Smooth muscle cell (in vitro differentiated cells): ENCODE measurements around the gene CARD8. TPM values are rescaled to one million over a fixed set of nuclear protein-coding genes. Genes with fewer than 3 reads are reported as not detected.

Experiments
- DNase-seq: peaks from one replicate; lab custom pipeline; 2025; ENCODE audit not compliant: unreplicated experiment; lab: John Stamatoyannopoulos, UW
- H2AFZ ChIP-seq: fragments of 200-600 bp; sonication (generic); 2 replicates; pipeline ENCODE4 v1.6.0; 2016; ENCODE audit warnings: antibody characterized with exemption, low read depth, mild to moderate bottlenecking
- H3F3A ChIP-seq: fragments of 200-600 bp; sonication (generic); 2 replicates; pipeline ENCODE4 v1.6.0; 2017; ENCODE audit warnings: antibody characterized with exemption, low read depth
- H3K27ac ChIP-seq: fragments of 200-600 bp; sonication (generic); 2 replicates; pipeline ENCODE4 v1.5.1; 2016; ENCODE audit warnings: low read depth, mild to moderate bottlenecking
- H3K27me3 ChIP-seq: fragments of 200-600 bp; sonication (generic); 2 replicates; pipeline ENCODE4 v1.6.1; 2016; ENCODE audit warnings: low read depth, mild to moderate bottlenecking
- H3K36me3 ChIP-seq: fragments of 200-600 bp; sonication (generic); 2 replicates; pipeline ENCODE4 v1.5.1; 2016; ENCODE audit warnings: low read depth
- H3K4me1 ChIP-seq: fragments of 200-600 bp; sonication (generic); 2 replicates; pipeline ENCODE4 v1.5.1; 2016; ENCODE audit warnings: low read depth
- H3K4me2 ChIP-seq: fragments of 200-600 bp; sonication (generic); 2 replicates; pipeline ENCODE4 v1.6.0; 2016; ENCODE audit warnings: mild to moderate bottlenecking
- H3K4me3 ChIP-seq: fragments of 200-600 bp; sonication (generic); 2 replicates; pipeline ENCODE4 v1.5.1; 2016; ENCODE audit warnings: mild to moderate bottlenecking
- H3K79me2 ChIP-seq: fragments of 200-600 bp; sonication (generic); 2 replicates; pipeline ENCODE4 v1.6.0; 2016; ENCODE audit warnings: low read depth, mild to moderate bottlenecking
- H3K9ac ChIP-seq: fragments of 200-600 bp; sonication (generic); 2 replicates; pipeline ENCODE4 v1.6.0; 2016; ENCODE audit warnings: low read depth
- H3K9me3 ChIP-seq: fragments of 200-600 bp; sonication (generic); replicated peaks from 2 replicates; pipeline ENCODE4 v1.5.1; 2016; ENCODE audit warnings: low read depth
- H4K20me1 ChIP-seq: fragments of 200-600 bp; sonication (generic); 2 replicates; pipeline ENCODE4 v1.6.0; 2016; ENCODE audit warnings: low read depth
- WGBS: methylation state at CpG from one replicate; pipeline ENCODE4 v1.1.7; 2016; ENCODE audit warnings: low lambda C conversion rate; 5-methylcytosine and 5-hydroxymethylcytosine counted together
- polyA plus RNA-seq: library from polyadenylated mRNA; unstranded; fragments of >200 nt; fragmentation: Nextera tagmentation; extraction: Ambion mirVana; gene quantifications from 2 replicates; pipeline ENCODE4 v1.2.1, GENCODE V29; 2016
- total RNA-seq: library from RNA; depleted of rRNA; stranded (reverse); fragments of >200 nt; gene quantifications from 2 replicates; pipeline ENCODE4 v1.2.3, GENCODE V29; 2014
- TF ChIP-seq, protein P1 (sequence below): fragments of 200-600 bp; sonication (generic); IDR thresholded peaks from 2 replicates; pipeline ENCODE4 v1.5.1; 2017; ENCODE audit warnings: borderline replicate concordance, mild to moderate bottlenecking, antibody characterized with exemption; ENCODE audit not compliant: insufficient read depth, poor library complexity, severe bottlenecking

The CARD8 gene
- total and polyA plus RNA-seq, 2 experiments from 2014 or later, result 9.0 to 17.7 TPM

DNA sequence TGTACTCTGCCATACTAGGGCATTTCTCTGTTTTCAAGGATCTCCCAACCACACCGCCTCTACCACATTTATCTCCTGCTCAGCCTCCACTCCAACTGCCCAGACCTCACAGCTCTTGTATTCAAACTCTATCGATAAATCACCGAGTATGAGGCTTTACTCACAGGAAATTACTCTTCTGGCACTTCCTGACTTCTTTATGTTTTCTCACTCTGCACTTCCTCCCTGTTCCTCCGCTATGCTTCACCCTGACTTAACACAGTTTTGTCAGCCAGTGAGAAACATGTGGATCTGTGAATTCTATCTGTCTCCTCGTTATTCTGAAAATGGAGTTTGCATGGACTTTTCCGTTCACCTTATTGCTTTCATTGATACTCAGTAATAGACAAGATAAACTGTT, 2.6 kb upstream of the CARD8 start:
- Histone ChIP-seq H4K20me1 (no peaks in the 10 kb centered on the region), H3K79me2 (peaks cover 20% of the 10 kb centered on the region), H2AFZ (no peak overlapping the region), H3K9me3 (no peaks in the 10 kb centered on the region), H3F3A (no peaks in the 10 kb centered on the region), H3K4me1 (peaks cover 8% of the 10 kb centered on the region), H3K4me3 (no peak overlapping the region), H3K36me3 (no peaks in the 10 kb centered on the region), H3K27me3 (no peaks in the 10 kb centered on the region), H3K4me2 (no peak overlapping the region), H3K27ac (no peak overlapping the region), H3K9ac (no peak overlapping the region)
- 81% methylated on average over 6 of the region's 6 CpGs for WGBS
- TF ChIP-seq, protein P1, sequence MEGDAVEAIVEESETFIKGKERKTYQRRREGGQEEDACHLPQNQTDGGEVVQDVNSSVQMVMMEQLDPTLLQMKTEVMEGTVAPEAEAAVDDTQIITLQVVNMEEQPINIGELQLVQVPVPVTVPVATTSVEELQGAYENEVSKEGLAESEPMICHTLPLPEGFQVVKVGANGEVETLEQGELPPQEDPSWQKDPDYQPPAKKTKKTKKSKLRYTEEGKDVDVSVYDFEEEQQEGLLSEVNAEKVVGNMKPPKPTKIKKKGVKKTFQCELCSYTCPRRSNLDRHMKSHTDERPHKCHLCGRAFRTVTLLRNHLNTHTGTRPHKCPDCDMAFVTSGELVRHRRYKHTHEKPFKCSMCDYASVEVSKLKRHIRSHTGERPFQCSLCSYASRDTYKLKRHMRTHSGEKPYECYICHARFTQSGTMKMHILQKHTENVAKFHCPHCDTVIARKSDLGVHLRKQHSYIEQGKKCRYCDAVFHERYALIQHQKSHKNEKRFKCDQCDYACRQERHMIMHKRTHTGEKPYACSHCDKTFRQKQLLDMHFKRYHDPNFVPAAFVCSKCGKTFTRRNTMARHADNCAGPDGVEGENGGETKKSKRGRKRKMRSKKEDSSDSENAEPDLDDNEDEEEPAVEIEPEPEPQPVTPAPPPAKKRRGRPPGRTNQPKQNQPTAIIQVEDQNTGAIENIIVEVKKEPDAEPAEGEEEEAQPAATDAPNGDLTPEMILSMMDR, result no peak
- DNase-seq, result no peak

DNA sequence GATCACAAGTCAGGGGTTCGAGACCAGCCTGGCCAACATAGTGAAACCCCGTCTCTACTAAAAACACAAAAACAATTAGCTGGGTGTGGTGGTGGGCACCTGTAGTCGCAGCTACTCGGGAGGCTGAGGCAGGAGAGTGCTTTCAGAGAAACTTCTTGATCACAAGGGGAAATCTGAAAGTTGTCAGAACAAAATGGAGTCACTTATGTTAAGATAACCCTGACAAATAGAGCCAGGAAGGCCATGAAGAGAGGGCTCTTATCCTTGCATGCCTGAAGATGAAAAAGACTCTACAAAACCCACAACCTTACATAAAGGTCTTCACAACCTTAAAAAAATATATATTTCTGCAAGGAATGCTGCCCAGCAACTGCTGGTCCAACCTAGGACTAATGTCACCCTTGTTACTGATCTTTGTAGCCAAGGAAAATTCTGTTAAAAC, 1.2 kb downstream of the CARD8 start:
- no peak for DNase-seq
- Histone ChIP-seq H3K27ac (no peak overlapping the region), H3K4me3 (peak overlapping the region; percentile 100), H3K27me3 (no peaks in the 10 kb centered on the region), H3K4me2 (peak overlapping the region; percentile 84), H3K9me3 (no peaks in the 10 kb centered on the region), H3K79me2 (peaks cover 27% of the 10 kb centered on the region), H3K4me1 (peaks cover 8% of the 10 kb centered on the region), H3K36me3 (no peaks in the 10 kb centered on the region), H2AFZ (no peak overlapping the region), H3K9ac (no peak overlapping the region), H3F3A (no peaks in the 10 kb centered on the region), H4K20me1 (no peaks in the 10 kb centered on the region)
- TF ChIP-seq, protein P1, result no peak
- 98% methylated on average over 4 of the region's 4 CpGs for WGBS

DNA sequence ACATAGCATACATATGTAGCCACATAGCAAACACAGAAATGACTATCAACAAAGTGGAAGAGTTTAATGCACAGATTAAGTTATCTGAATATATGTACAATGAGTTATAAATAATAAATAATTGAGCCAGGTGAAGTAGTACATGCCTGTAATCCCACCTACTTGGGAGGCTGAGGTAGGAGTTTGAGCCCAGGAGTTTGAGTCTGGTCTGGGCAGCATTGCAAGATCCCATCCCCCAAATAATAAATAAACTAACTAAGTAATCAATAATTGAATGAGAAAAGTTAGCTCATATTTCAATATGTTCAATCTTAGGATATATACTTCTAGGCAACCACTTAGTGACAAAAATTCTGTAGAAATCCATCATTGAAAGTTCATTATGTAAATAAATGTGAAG, 1.7 kb downstream of the CARD8 start:
- no peak for DNase-seq
- no peak overlapping the region for H3K27ac ChIP-seq
- no peak overlapping the region for H3K9ac ChIP-seq
- no peaks in the 10 kb centered on the region for H3K9me3 ChIP-seq
- H3K4me2 ChIP-seq, result peak overlapping the region; percentile 84
- peaks cover 8% of the 10 kb centered on the region for H3K4me1 ChIP-seq
- peaks cover 27% of the 10 kb centered on the region for H3K79me2 ChIP-seq
- no peaks in the 10 kb centered on the region for H3K27me3 ChIP-seq
- TF ChIP-seq, protein P1, result no peak
- H3F3A ChIP-seq, result no peaks in the 10 kb centered on the region
- H4K20me1 ChIP-seq, result no peaks in the 10 kb centered on the region
- no peak overlapping the region for H3K4me3 ChIP-seq
- H3K36me3 ChIP-seq, result no peaks in the 10 kb centered on the region
- no peak overlapping the region for H2AFZ ChIP-seq

DNA sequence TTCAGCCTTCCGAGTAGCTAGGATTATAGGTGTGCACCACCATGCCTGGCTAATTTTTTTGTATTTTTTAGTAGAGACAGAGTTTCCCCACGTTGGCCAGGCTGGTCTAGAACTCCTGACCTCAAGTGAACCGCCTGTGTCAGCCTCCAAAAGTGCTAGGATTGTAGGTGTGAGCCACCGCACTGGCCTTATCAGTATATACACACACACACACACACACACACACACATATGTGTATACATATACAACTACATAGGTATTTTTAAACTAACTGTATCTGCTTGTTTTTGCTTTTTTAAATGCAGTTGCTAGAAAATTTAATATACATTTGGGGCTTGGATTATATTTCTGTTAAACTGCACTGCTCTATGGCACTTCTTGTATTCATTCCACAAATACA, 3.1 kb downstream of the CARD8 start:
- no peak overlapping the region for H3K4me2 ChIP-seq
- no peak overlapping the region for H2AFZ ChIP-seq
- H3K36me3 ChIP-seq, result no peaks in the 10 kb centered on the region
- H3K9me3 ChIP-seq, result no peaks in the 10 kb centered on the region
- no peaks in the 10 kb centered on the region for H3F3A ChIP-seq
- no peak overlapping the region for H3K9ac ChIP-seq
- DNase-seq, result no peak
- no peak overlapping the region for H3K4me3 ChIP-seq
- H3K27ac ChIP-seq, result no peak overlapping the region
- no peaks in the 10 kb centered on the region for H4K20me1 ChIP-seq
- peaks cover 27% of the 10 kb centered on the region for H3K79me2 ChIP-seq
- TF ChIP-seq, protein P1, result no peak
- H3K27me3 ChIP-seq, result no peaks in the 10 kb centered on the region
- 94% methylated on average over 4 of the region's 4 CpGs for WGBS
- peaks cover 8% of the 10 kb centered on the region for H3K4me1 ChIP-seq
